HUES64 (cell line): ENCODE measurements around the gene UNC79.

Experiments
- H3K27ac ChIP-seq: 2 replicates; pipeline ENCODE4 v1.7.0; 2013; ENCODE audit warnings: low read depth, low read length, inconsistent platforms
- H3K27me3 ChIP-seq: 2 replicates; pipeline ENCODE4 v1.6.1; 2013; ENCODE audit warnings: mild to moderate bottlenecking, low read length; ENCODE audit not compliant: insufficient read depth
- H3K36me3 ChIP-seq: 2 replicates; pipeline ENCODE4 v1.6.1; 2013; ENCODE audit warnings: mild to moderate bottlenecking, low read length; ENCODE audit not compliant: insufficient read depth
- H3K4me1 ChIP-seq: 2 replicates; pipeline ENCODE4 v1.6.1; 2013; ENCODE audit warnings: mild to moderate bottlenecking, low read length, moderate library complexity; ENCODE audit not compliant: insufficient read depth
- H3K4me3 ChIP-seq: 2 replicates; pipeline ENCODE4 v1.5.1; 2013; ENCODE audit warnings: mild to moderate bottlenecking, low read length, moderate library complexity
- H3K9ac ChIP-seq: 2 replicates; pipeline ENCODE4 v1.6.1; 2013; ENCODE audit warnings: mild to moderate bottlenecking, low read depth, low read length
- H3K9me3 ChIP-seq: 2 replicates; pipeline ENCODE4 v1.6.1; 2013; ENCODE audit warnings: low read depth, low read length; ENCODE audit not compliant: insufficient read depth
- WGBS: fragments of 150-250, 120-280 bp; methylation state at CpG from one replicate; pipeline ENCODE4 v1.1.7; 2013; ENCODE audit warnings: missing lambda C conversion rate; 5-methylcytosine and 5-hydroxymethylcytosine counted together

The UNC79 gene

DNA sequence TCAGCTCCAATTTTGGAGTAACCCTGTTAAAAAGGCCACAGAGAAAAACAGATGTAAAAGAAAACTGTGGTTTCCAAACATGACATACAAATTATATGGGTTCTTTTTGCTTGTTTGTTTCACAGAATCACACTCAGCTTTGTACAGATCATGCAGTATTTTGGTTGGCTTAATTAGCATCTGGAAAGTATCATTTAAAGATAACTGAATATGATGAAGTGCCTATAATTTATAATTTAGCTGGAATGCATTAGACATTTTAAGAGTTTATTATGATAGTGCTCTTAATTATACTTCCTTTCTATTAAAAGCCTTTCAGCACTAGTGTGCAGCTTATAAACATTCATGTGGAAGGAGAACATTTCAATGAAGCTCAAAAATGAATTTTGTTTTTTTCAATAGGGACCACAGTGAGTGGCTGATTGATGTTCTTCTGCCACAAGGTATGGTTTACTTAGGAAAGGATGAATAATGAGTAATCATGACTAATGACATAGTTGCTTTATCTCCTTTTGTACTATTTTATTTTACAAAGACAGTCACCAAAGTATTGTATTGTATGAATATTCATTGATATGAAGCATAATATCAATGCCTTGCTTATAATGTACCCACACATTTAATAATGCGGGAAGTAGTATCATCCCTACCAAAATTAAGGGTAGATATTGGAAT lies 98.3 kb downstream of the UNC79 start:
- WGBS: no CpG with 5 or more reads among the region's 1 CpG
- no peak overlapping the region for H3K4me3 ChIP-seq

DNA sequence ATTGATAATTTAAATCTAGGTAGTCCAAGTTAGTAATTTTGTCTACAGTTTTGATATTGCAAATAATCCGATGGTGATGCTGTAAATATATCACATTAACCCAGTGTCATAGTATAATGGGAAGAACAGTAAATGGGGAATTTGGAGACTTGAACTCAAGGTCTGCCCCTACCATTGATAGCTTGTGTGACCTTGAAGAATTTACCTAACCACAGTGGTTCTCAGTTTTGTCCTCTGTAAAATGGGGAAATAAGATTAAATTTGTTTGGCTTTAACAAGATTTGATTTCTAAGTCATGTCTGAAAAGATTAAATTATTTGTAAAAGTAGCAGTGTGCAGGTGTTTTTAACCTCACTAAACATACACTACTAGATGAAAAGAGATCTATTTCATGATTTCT lies 100.9 kb downstream of the UNC79 start:
- no peaks in the 10 kb centered on the region for H3K9me3 ChIP-seq
- no peak overlapping the region for H3K4me3 ChIP-seq
- no peaks in the 10 kb centered on the region for H3K36me3 ChIP-seq
- peaks cover 10% of the 10 kb centered on the region for H3K4me1 ChIP-seq
- H3K9ac ChIP-seq: no peak overlapping the region
- 100% methylated on average over 1 of the region's 1 CpG for WGBS
- no peaks in the 10 kb centered on the region for H3K27me3 ChIP-seq
- H3K27ac ChIP-seq: no peak overlapping the region

More for the DNA sequence above, 98.3 kb downstream of the UNC79 start:
- no peaks in the 10 kb centered on the region for H3K36me3 ChIP-seq
- no peak overlapping the region for H3K9ac ChIP-seq
- H3K27me3 ChIP-seq: no peaks in the 10 kb centered on the region
- no peaks in the 10 kb centered on the region for H3K9me3 ChIP-seq
- no peak overlapping the region for H3K27ac ChIP-seq
- H3K4me1 ChIP-seq: peaks cover 23% of the 10 kb centered on the region

DNA sequence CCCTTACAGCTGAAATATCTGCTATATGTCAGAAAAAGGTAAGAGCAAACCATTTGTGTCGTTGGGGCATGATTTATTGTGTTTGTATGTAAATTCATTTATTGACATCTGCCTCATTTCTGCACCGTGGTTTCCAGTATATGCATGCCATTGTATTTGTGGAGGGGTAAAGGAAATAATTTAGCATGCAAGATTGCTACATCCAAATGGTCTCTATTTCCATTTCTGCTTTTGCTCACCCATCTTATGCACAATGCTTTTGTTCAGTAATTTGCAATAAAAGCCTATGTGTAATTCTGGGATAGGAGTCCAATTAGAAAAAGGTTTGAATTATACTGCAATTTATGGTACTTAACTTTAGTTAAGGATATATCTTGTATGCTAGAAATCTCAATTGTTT lies 101.8 kb downstream of the UNC79 start:
- H3K9ac ChIP-seq: no peak overlapping the region

DNA sequence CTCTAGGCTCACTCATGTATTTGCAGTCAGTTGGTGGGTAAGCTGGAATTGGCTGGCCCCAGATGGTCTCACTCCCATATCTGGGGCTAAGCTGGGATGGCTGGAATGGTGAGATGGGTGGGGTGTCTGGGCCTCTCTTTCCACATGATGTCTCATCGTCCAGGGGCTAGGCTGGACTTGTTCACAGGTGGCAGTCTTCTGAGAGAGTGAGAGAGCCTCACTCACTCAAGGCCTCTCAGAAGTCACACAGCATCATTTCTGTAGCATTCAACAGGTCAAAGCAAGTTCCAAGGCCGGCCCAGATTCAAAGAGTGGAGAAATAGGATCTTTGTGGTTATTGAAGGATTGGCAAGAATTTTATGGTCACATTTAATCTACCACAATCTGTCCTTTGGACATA lies 102.7 kb downstream of the UNC79 start:
- no peaks in the 10 kb centered on the region for H3K36me3 ChIP-seq
- H3K9me3 ChIP-seq: no peaks in the 10 kb centered on the region
- no peak overlapping the region for H3K27ac ChIP-seq
- no peak overlapping the region for H3K9ac ChIP-seq
- WGBS: 100% methylated on average over 1 of the region's 2 CpGs
- no peaks in the 10 kb centered on the region for H3K27me3 ChIP-seq
- H3K4me1 ChIP-seq: no peaks in the 10 kb centered on the region
- H3K4me3 ChIP-seq: no peak overlapping the region

More for the DNA sequence above, 101.8 kb downstream of the UNC79 start:
- no peaks in the 10 kb centered on the region for H3K9me3 ChIP-seq
- H3K27me3 ChIP-seq: no peaks in the 10 kb centered on the region
- no peak overlapping the region for H3K27ac ChIP-seq
- 91% methylated on average over 2 of the region's 2 CpGs for WGBS
- H3K4me1 ChIP-seq: peaks cover under 1% of the 10 kb centered on the region
- no peak overlapping the region for H3K4me3 ChIP-seq
- no peaks in the 10 kb centered on the region for H3K36me3 ChIP-seq

DNA sequence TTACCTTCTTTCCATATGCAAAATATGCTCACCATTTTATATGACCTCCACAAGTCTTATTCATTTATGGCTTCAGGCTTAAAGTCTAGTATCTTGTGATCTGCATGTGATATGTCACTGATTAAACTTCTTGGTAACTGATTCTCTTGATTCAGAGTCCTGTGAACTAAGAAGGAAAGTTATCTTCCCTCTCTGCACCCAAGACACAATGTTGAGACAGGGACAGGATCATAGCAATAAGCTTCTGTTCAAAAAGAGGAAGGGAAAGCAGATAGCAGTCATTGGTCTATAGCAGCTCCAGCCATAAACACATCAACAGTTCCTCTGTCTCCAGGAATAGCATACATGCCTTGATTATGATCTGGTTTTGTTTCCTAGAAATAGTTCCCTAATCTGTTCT lies 103.1 kb downstream of the UNC79 start:
- no peaks in the 10 kb centered on the region for H3K4me1 ChIP-seq
- no peaks in the 10 kb centered on the region for H3K27me3 ChIP-seq
- no peak overlapping the region for H3K27ac ChIP-seq
- no peaks in the 10 kb centered on the region for H3K36me3 ChIP-seq
- H3K9ac ChIP-seq: no peak overlapping the region
- H3K4me3 ChIP-seq: no peak overlapping the region
- no peaks in the 10 kb centered on the region for H3K9me3 ChIP-seq

DNA sequence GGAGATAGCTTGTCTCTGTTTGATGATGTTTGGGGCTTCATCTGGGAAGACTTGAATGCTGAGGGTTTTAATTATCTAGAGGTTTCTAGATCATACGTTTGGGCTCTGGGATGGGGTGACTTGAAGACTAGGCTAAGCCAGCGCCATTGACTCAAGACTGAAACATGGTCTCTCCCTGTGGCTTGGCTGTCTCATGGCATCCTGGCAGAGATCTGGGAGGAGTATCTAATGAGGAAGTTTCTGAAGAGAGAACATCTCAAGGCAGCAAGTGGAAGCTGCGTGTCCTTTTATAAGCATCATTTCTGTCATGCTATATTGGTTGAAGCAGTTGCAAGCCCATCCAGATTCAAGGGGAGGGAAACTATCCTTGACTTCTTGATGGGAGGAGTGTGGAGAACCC lies 104.8 kb downstream of the UNC79 start:
- Histone ChIP-seq H3K9ac (no peak overlapping the region), H3K4me3 (no peak overlapping the region), H3K36me3 (no peaks in the 10 kb centered on the region), H3K9me3 (no peaks in the 10 kb centered on the region), H3K27ac (no peak overlapping the region), H3K4me1 (no peaks in the 10 kb centered on the region), H3K27me3 (no peaks in the 10 kb centered on the region)
- WGBS: 95% methylated on average over 3 of the region's 3 CpGs

DNA sequence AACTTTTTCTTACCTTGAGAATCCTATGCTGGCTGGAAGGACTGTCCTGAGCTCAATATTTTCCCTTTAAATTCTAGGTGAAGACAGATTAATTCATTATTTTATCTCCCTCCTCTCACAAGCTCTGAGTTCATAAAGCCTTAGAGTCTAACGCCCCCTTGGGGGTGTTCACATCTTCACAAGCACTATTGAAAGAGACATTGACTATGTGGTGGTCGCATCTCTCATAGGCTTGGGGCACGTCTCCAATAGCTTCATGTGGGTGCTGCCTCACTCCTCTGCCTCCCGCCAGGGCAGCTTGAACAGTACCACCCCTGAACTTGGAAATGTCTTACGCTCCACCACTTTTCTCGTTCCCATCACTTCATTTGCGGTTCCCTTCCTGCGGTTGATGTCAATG lies 106.2 kb downstream of the UNC79 start:
- 87% methylated on average over 8 of the region's 8 CpGs for WGBS
- no peaks in the 10 kb centered on the region for H3K27me3 ChIP-seq
- no peak overlapping the region for H3K4me3 ChIP-seq
- H3K4me1 ChIP-seq: no peaks in the 10 kb centered on the region
- no peak overlapping the region for H3K27ac ChIP-seq
- H3K36me3 ChIP-seq: no peaks in the 10 kb centered on the region
- H3K9ac ChIP-seq: no peak overlapping the region
- H3K9me3 ChIP-seq: no peaks in the 10 kb centered on the region

DNA sequence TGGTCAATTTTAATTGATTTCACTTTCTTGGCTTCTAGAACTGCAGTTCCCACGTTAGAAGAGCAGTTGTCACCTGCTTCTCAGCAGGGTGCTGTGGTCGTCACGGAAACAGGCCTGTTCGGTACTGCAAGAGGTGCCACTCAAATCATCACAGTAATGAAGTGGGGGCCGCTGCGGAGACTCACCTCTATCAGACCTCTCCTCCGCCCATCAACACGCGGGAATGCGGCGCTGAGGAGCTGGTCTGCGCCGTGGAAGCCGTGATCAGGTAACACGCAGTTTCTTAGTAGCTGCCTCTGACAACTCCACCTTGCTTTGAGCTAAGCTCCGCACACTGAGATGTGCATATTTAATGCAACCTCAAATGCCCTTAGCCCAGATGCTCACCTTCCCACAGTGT lies 107.2 kb downstream of the UNC79 start:
- Histone ChIP-seq H3K4me3 (no peak overlapping the region), H3K9ac (no peak overlapping the region), H3K36me3 (no peaks in the 10 kb centered on the region), H3K4me1 (no peaks in the 10 kb centered on the region), H3K27me3 (no peaks in the 10 kb centered on the region), H3K27ac (no peak overlapping the region), H3K9me3 (no peaks in the 10 kb centered on the region)
- 90% methylated on average over 16 of the region's 16 CpGs for WGBS

DNA sequence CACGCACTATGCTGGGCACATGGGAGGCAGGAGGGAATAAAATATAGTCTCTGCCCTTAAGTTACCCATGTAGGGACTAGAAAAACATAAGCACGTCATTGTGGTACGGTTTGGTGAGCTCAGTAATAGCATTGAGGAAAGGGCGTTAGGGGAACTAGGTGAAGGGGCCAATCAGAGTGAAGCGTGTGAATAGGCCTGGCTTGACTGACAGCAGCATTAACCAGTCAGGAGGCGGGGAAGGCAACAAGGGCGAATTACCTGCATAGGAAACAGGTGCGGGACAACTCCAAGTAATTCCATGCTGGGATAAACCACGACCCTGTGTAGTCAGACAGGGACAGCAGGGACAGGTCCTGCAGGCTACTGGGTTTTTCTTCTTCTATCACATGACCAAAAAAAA lies 107.7 kb downstream of the UNC79 start:
- WGBS: 93% methylated on average over 9 of the region's 9 CpGs

DNA sequence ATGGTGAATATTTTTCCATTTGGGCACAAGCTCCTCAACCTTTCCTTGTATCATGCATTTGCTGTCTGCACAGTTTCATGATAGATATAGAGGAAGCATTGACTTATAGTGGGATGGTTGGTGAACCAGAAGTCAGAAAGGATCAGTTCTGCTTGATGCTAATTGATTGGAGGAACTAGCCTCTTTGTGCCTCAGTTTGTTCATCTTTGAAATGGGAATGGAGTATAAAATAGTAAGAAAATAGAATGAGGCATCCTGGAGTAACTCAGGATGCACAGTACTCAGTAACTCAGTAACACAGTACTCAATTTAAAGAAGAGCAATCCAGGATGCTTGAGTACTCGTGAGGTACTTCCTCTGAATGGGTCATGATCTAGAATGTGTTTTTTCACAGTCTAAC lies 109.5 kb downstream of the UNC79 start:
- H3K9ac ChIP-seq: no peak overlapping the region
- no peaks in the 10 kb centered on the region for H3K36me3 ChIP-seq
- 83% methylated on average over 1 of the region's 1 CpG for WGBS
- H3K9me3 ChIP-seq: no peaks in the 10 kb centered on the region
- no peak overlapping the region for H3K4me3 ChIP-seq
- no peaks in the 10 kb centered on the region for H3K4me1 ChIP-seq
- no peaks in the 10 kb centered on the region for H3K27me3 ChIP-seq
- H3K27ac ChIP-seq: no peak overlapping the region

More for the DNA sequence above, 107.7 kb downstream of the UNC79 start:
- H3K4me1 ChIP-seq: no peaks in the 10 kb centered on the region
- no peaks in the 10 kb centered on the region for H3K9me3 ChIP-seq
- no peak overlapping the region for H3K4me3 ChIP-seq
- no peaks in the 10 kb centered on the region for H3K27me3 ChIP-seq
- no peak overlapping the region for H3K9ac ChIP-seq
- H3K36me3 ChIP-seq: no peaks in the 10 kb centered on the region
- no peak overlapping the region for H3K27ac ChIP-seq

DNA sequence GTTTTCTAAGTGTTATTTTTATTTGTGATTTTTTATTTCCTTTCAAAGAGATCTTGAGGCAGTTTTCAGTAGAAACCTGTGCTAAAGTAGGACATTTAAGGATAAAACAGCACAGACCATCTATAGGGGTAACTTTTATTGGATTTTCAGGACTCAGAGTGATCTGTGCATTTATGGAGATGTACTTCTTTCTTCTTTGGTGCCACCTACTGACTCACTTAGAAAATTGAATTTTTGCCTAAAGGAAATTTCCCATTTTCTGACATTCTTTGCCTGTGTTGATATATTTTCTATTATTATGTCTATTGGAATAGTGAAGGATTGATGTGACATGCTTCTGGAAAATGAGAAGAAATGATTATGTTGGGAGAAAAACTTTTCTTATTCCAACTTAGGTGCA lies 113.0 kb downstream of the UNC79 start:
- no peak overlapping the region for H3K27ac ChIP-seq
- no peak overlapping the region for H3K9ac ChIP-seq
- no peak overlapping the region for H3K4me3 ChIP-seq
- no peaks in the 10 kb centered on the region for H3K27me3 ChIP-seq
- H3K36me3 ChIP-seq: no peaks in the 10 kb centered on the region
- no peaks in the 10 kb centered on the region for H3K4me1 ChIP-seq
- H3K9me3 ChIP-seq: no peaks in the 10 kb centered on the region

DNA sequence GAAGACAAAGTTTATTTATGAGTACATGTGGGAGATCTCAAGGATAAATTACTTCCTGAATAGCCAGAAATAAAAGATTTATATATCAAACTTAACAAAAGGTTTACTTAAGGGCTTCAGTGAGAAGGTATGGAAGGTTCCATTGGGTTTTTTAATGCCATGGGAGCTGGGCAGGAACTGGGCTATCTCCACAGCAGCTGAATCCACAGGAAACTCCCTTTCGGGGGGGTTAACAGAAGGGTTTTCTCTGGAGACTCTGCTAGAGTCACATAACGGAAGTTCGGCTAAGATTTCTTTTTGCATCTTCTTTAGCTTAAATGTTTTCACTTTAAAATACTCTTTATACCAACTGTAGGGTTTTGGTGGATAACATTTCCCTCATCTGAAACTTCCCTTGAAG lies 113.5 kb downstream of the UNC79 start:
- Histone ChIP-seq H3K27me3 (no peaks in the 10 kb centered on the region), H3K9ac (no peak overlapping the region), H3K27ac (no peak overlapping the region), H3K36me3 (no peaks in the 10 kb centered on the region), H3K9me3 (no peaks in the 10 kb centered on the region), H3K4me1 (no peaks in the 10 kb centered on the region), H3K4me3 (no peak overlapping the region)
- 97% methylated on average over 3 of the region's 3 CpGs for WGBS
